DLD1 (cell line): ENCODE data around the gene TNRC6C.
"Not testable (repeated sequence)": the region's sequence is repeated elsewhere in the genome, so short reads cannot be mapped to it uniquely, and the experiment has no call there.

Experiments used
- in situ Hi-C: cut with HindIII; loops from 2 replicates; pipeline ENCODE4 v1.10.0; 2017; ENCODE audit warnings: low sequenced_read_pairs

TNRC6C gene

DNA sequence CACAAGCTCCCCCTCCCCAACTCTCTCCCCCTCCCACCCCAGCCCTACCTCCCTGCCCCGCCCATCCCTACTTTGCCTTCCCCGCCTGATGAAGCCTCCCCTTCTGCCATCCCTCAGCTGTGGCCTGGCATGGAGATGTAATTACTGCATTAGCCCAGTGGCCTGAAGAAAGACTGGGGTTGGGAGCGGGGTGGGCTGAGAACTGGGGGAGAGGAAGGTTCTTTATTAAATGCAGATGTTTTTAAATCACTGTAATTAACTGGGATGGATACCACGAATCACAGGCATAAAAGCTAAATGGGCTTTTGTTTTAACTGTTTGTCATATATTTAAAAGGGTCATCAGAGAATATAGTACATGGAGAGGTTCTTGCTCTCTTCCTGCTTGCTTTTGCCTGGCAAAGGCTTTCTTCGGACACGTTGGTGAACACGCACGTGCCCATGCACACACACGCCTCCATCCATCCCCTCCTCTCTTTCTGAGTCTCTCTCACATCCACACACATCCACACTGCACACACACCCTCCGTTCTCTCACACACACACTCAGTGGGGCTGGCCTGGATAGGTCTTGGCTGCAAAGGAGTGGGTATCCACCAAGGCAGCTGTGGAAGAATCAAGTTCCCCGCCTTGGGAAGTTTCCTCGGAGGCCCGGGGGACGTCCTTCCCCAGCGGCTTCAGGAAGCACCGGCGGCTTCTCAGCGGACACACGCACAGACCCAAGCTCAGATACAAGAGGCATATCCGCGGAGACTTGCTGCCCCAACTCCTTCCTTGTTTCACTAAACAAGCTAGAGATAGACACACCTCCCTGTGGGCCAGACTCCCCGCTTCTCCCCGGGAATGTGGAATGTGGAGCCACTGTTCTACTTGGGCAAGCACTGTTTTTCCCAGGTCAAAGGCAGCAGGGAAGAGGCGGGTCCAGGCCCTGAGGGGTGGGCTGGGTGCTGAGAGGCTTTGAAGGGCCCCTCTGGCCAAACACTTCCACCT, 27.4 kb upstream of the TNRC6C start:
- in situ Hi-C loops = no loop called here

DNA sequence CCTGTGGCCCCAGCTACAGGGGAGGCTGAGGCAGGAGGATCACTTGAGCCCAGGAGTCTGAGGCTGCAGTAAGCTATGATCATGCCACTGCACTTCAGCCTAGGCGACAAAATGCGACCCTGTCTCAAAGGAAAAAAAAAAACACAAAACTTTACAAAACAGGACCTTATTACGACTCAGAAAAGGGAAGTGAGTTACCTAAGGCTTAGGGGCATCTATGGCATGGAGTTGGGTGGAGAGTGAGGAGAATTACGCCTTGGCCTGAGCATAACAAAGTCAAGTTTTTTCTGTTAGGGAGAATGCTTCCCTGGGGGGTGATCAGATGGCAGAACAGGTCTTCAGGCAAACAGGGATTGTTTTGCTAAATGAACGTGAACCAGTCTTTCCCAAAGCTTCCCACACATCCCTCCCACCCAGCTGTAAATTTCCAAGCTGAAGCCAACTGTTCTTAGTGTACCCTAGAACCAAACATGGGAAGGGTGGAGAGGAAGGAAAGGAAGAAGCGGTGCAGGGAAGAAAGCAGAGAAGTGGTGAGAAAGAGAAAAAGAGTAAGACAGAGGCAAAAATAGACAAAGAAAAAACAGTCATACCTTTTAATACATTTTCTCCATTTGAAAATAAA, 24.6 kb upstream of the TNRC6C start:
- in situ Hi-C loops = no loop called here

DNA sequence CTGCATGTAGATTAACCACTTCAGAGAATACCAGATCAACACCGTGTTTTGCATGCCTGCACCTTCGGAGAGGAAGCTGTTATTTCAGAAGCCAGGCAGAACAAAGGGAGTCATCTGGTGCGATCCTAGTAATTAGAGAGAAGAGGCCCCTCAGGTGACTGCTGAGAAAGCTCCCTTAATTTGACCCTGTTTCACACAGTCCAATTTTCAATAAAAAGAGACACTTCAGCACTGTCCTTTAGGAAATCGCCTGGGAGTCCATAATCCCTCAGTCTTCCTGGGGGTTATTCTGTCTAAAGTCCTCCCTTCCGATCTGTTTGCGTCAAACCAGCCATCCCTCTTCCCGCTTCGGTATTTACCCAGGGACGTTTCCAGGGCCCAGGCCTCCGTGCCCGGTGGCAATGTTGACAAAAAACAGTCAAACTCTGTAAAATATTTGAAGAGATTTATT, 23.4 kb upstream of the TNRC6C start:
- in situ Hi-C loops = no loop called here

DNA sequence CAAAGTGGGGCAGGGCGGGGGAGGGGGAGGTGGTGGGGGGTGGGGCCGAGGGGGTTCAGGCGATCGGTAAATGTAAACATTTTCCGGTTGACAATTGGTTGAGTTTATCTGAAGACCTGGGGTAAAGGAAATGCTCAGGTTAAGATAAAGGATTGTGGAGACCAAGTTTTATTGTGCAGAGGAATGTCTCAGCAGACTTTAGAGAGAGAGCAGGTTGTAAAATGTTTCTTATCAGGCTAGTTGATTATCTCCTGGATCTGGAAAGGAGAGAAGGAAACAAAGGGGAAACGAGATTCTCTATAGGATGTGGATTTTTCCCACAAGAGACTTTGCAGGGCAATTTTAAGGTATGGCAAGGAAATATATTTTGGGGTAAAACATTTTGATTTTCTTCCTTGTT, 22.8 kb upstream of the TNRC6C start:
- in situ Hi-C loops = not testable (repeated sequence)

DNA sequence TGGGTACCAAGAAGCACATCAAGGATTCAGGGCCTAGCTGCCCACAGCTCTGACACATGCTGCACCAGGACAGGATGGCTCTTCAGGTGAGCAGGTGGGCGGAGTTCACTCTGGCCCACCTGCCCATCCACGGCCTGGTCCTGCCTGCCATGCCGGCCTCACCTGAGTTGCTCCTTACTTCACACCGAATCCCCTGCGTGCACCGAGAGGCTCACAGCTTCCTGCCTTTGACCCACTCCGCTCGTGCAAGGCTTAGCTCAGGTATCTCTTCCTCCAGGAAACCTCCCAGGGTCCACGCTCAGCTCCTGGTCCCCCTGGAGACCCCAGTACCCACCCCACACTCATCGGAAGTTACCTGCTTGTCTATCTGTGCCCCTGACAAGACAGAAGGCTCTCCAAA, 21.6 kb upstream of the TNRC6C start:
- in situ Hi-C loops = no loop called here

DNA sequence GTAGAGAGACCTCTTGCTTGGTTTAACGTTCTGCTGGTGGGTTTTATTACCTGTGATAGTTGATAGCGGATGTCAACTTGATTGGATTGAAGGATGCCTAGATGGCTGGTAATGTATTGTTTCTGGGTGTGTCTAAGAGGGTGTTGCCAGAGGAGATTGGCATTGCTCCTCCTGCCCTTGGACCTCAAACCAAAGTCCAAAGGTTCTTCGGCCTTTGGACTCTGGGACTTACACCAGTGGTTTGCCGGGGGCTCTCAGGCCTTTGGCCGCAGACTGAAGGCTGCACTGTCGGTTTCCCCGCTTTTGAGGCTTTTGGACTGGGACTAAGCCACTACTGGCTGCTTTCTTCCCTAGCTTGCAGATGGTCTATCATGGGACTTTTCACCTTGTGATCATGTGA, 17.5 kb upstream of the TNRC6C start:
- in situ Hi-C loops = no loop called here

DNA sequence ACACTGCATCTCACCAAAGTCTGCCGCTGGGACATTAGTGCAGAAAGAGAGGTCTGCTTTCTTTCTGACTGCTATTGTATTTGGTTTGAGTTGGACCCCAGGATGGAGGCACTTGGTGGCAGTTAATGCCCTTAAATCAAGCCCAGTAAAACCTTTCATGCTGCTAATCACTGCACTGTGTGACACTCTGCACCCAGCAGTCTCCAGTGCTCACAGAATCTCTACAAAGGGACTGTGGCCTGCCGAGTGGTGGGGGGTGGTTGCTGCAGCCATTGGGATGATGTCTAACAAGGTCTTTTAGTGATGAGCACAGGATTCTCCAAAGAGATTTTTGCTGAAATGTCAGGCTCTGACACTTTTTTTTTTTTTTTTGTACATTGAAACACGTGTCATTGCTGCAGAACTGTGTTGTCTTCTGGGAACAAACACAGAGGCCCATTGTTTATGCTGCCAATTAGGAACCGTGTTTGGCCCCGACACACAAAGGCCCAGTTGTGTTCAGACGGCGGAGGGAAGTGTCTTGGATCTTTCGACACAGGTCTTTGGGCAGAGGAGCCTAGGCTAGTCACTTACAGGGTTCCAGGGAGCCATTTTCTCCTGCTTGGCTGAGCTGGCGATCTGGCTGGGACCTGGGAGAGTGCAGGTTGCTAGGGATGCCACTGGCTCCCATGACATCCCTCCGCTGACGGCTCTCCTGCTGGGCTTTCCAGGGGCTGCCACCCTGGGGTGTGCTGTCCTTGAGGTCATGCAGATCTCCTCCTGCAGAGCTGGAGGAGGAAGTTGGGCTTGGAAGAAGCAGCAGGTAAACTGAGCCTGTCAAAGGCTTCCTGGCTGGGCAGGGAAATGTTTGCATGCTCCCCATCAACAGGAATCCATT, 16.2 kb upstream of the TNRC6C start:
- in situ Hi-C loops = no loop called here

DNA sequence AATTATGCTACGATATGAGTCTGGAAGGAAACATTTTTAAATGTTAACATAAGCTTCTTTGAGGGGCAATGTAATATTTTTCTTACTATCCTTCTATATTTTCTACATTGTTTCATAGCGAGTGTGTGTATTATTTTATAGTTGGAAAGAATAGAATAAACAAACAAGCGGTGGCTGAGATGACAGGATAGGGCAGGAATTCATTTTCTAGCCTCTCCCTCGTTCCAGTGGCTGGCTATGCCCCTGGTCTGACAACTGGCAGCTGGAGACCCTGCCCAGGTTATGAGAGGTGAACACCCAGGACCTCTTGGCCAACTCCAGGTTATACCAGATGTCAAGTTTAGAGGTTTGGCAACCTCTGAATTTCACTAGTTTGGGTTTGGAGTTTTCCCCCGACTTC, 14.5 kb upstream of the TNRC6C start:
- in situ Hi-C loops = no loop called here

DNA sequence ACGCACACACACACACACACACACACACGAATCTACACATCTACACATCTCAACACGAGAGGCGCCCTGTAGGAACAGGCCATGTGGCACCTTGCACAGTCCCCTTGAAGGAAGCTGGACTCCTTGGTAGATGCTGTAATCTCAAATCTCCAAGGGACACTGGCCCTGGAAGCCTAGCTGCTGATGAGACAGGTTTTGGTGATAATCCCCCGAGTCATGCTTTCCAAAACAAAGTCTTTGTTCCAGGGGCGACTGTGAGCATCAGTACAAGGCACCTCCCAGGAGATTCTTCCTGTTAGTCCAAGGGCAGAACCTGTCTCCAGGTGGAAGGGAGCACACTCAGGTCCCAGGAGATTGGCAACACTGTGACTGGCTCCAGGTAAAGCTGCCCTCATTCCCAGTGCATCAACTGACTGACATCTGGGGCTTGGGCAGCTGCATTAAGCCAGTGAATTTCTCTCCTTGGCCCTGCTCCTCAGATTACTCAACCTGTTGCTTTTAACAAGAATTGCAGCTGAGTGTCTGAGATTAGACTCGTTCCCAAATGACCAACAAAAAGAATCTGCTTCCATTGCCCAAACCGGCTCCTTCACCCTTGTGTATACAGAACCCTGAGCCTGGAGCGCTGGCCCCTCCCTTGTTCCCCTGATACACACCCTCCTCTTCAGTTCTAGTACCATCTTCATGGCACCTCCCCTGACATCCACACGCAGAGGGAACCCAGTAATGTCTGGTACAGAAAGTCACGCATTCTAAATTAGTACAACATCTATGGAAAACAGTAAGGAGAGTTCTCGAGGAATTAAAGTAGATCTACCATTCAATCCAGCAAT, 13.9 kb upstream of the TNRC6C start:
- in situ Hi-C loops = no loop called here

DNA sequence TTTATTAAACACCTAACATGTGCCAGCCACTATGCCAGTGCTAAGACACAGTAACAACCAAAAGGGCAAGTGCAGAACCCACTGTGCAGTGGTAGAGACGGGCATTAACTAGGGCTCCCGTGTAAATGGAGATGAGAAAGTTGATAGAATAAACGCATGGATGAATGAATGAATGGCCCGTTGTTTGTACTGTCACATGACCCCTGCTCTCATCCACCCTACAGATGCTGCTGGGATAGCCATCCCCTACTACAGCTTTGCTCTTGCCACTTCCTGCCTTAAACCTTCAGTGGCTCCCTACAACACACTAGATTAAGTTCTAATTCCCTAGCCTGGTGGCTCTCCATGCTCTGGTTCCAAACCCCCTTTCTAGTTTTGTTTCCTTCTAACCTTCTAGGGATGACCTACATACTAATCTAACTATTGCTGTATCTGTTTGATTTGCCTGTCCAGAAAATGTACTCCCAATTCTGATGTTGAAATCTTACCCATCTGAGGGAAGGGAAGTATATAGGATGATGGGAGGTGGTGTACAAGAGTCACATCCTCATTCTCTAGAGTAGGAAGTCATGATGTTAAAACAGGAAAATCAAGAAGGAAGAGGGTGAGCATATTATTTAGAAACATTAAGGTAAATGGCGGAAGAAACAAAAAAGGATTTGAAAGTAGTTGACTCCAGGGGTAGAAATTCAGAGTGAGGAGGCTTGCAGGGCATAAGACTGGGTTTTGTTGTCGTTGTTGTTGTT, 11.4 kb upstream of the TNRC6C start:
- in situ Hi-C loops = no loop called here

DNA sequence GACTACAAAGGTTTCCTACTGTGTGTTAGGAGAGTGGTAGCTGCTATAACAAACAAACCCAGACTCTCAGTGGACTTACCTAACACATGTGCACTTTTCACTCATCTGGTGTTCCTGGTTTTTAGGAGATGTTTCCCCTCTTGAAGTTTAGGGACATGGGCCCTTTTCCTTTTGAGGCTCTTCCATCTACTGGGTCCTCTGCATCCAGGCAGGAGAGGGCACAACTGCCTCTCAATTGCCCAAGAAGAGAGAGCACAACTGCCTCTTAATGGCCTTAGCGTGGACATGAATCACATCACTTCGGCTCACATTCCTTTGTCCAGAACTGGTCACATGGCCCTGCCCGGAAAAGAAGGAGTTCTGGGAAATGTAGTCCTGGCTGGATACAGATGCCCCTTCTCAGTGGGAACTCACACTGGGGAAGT, 9.8 kb upstream of the TNRC6C start:
- in situ Hi-C loops = no loop called here

DNA sequence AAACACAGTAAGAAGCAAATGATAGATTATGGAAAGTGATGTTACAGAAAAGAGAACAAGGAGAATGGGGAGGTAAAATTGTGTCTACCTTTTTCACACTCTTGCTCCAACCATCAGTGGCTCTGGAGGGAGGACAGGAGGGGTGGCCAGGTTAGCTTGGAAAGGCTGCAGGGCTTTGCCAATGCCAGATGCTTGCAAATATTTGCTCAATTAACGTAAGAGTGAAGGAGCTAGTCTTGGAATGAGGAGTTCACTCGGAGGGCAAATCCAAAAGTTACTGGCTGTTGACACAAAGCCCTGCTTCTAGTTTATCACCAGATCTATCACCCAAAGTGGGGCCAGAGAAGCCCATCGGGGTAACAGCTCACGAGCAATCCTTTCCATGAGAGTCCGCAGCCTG, 7.4 kb upstream of the TNRC6C start:
- in situ Hi-C loops = no loop called here

DNA sequence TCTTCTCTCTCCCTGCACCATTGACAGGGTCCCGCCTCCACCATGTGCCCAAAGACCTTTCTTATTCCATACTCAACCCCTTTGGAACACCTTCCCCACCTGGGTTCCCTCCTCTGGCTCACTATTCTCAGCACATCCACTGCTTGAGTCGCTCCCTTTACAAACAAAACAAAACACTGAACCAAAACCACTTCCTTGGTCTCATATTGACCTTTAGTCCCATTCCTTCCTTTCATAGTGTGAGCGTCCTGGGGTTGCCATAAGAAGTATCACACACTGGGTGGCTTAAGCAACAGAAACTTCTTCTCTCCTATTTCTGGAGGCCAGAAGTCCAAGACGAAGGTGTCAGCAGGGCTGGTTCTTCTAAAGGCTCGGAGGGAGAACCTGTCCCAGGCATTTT, 6.1 kb upstream of the TNRC6C start:
- in situ Hi-C loops = no loop called here

DNA sequence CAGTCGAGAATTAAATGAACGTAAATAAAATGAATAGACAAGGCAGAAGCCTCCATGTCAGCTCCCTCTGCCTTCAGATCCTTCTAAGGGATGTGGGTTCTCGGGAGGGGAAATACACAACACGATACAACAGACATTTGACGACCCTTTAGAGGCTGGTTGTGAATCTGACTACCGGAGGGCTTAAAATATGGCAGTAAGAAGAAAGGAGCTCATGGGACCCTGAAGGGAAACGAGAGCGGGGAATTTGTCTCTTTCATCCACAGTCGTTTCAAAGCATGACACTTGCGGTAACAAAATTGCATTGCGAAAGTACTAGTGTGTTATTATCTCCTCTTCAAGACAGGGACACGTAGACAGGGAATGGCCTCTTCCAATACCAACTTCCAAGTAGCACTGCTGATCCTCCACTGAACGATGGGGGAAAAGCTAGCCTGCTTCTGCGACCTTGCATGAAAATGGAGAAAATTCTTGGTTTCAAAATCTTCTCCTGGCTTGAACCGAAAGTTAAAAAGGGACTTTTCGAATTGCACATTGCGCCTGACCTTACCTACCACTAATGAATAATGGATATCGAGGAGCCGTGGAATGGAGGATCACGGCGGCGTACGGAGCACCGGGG, 1.2 kb upstream of the TNRC6C start:
- in situ Hi-C loops = no loop called here

DNA sequence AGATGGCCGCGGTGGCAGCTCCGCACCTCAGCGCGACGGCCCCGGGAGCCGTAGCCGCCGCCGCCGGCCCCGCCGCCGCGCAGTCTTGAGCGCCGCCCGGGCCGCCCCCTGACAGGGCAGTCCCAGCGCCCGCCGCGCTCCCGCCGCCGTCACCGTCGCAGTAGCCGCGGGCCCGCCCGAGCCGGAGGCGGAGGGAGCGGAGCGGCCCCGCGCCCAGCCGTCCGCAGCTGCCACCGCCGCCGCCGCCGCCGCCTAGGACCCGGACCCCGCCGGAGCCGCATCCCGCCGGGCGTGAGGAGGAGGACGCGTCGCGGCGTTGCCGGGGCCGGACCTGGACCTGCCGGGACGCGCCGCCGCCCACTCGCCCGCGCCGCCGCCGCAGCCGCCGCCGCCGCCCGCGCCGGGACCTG, 218 bp downstream of the TNRC6C start:
- in situ Hi-C loops = no loop called here

DNA sequence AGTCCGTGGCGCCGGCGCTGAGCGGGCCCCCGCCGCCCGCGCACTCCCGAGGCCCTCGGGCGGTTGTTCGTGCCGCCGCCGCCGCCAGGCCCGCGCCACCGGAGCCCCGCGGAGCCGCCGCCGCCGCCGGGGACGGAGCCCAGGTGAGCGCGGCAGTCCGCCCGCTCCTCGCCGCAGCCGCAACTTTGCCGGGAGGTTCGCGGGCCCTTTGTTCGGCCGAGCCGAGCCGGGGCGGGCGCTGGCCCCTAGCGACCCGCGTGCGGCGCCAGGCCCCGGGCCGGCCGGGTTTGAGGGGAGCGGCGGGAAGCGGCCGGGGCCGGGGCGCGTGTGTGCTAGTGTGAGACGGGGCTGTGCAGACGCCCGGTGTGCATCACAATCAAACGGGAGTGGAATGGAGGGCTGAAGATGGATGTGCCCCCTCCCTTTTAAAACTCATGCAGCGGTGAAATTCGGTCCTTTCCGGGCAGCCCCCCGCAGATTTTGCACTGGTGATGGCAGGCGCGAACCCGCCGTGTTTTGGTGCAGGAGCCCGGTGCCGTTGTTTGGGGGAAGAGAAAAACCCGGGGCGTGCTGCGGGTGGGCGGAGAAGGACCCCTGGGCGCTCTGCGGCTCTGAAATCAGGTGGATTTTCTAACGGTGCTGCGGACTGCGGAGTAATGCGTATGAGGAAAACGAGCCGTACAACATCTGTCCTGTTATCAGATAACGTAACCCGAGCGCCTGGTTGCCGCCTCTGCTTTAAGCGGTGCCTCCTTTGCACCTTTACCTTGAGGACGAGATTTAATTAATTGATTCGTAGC, 823 bp downstream of the TNRC6C start:
- in situ Hi-C loops = no loop called here

DNA sequence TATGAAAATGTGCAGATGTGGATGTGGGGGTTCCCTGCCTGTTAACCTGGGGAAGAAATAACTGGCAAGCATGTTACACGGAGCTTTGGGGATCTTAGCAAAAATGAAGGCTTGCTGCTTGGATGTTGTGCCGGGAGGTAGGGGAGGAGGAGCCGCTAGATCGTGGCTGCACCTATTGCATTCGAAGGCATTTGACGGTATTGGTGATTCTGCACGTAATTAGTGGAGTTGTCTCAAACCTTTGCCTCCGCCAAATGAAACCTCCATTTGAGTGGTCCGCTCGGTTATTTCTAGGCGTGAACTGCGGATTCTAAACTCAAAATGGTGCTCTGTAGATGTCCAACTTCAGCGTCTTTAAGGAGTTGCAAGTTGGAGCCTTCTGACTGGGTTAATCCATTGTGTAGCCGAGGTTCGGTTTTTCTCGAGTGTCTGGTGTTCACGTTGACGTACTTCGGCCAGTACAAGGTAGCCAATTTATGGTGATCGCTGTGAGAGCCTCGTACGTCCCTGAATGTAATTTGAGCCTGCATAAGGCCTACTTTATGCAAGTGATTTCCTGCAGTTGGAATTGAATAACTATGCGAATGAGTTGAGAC, 1.5 kb downstream of the TNRC6C start:
- in situ Hi-C loops = no loop called here

DNA sequence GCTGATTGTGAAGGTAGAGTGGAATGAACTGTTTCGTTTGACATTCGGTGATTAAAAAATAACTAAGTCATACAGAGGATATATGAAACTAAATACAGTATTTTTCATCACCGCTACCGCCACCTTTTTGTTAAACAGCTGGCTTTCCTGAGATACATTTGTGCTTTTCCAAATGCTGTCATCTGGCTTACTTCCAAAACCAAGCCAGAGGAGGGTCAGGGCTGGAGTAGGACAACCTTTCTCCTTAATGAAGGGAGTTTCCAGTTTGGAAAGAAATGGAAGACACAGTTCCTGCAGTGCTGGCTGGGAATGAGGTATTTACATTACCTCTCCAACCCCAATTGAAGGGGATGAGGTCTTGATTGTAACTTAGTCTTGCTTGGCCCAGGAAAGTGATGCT, 3.2 kb downstream of the TNRC6C start:
- in situ Hi-C loops = no loop called here
